GM23338 (cell line): ENCODE measurements around the gene FHOD1. TPM values are rescaled to one million over a fixed set of nuclear protein-coding genes. Genes with fewer than 3 reads are reported as not detected.

ENCODE experiments used
- CREB1 ChIP-seq: fragments of 250-450 bp; sonication (Bioruptor Pico); IDR thresholded peaks from 2 replicates; pipeline ENCODE4 v1.5.0; 2020; ENCODE audit warnings: low read depth, mild to moderate bottlenecking, moderate library complexity
- EZH2 ChIP-seq: fragments of 200-600 bp; sonication (generic); IDR thresholded peaks from one replicate; pipeline ENCODE4 v1.8.0; 2017; ENCODE audit warnings: antibody characterized with exemption, mild to moderate bottlenecking, low read depth; ENCODE audit not compliant: unreplicated experiment
- EZH2phosphoT487 ChIP-seq: fragments of 200-600 bp; sonication (generic); IDR thresholded peaks from one replicate; pipeline ENCODE4 v1.8.1; 2018; ENCODE audit warnings: antibody characterized with exemption; ENCODE audit not compliant: unreplicated experiment
- JUNB ChIP-seq: IDR thresholded peaks from one replicate; pipeline ENCODE4 v1.6.1; 2016; ENCODE audit warnings: antibody characterized with exemption; ENCODE audit not compliant: unreplicated experiment
- NANOG ChIP-seq: IDR thresholded peaks from 2 replicates; pipeline ENCODE4 v1.6.1; 2016; ENCODE audit warnings: antibody characterized with exemption, borderline replicate concordance
- STAT1 ChIP-seq: IDR thresholded peaks from one replicate; pipeline ENCODE4 v1.6.1; 2016; ENCODE audit warnings: antibody characterized with exemption; ENCODE audit not compliant: unreplicated experiment
- ZNF114 ChIP-seq: fragments of 250-450 bp; sonication (Bioruptor Pico); IDR thresholded peaks from 2 replicates; pipeline ENCODE4 v1.5.0; 2020; ENCODE audit warnings: mild to moderate bottlenecking, moderate library complexity
- polyA plus RNA-seq: library from polyadenylated mRNA; unstranded; fragments of >200 nt; fragmentation: Nextera tagmentation; extraction: Ambion mirVana; gene quantifications from 2 replicates; pipeline ENCODE4 v1.2.1, GENCODE V29; 2016
- total RNA-seq: library from RNA; depleted of rRNA; stranded (reverse); fragments of >200 nt; shearing (Covaris generic); gene quantifications from 2 replicates; pipeline ENCODE4 v1.2.3, GENCODE V29; 2014
- TF ChIP-seq, protein P1 (sequence below): fragments of 250-450 bp; sonication (Bioruptor Pico); IDR thresholded peaks from 2 replicates; pipeline ENCODE4 v1.5.0; 2020; ENCODE audit warnings: mild to moderate bottlenecking, moderate library complexity
- TF ChIP-seq, protein P2 (sequence below): IDR thresholded peaks from 2 replicates; pipeline ENCODE4 v1.6.1; 2016; ENCODE audit warnings: antibody characterized with exemption
- TF ChIP-seq, protein P3 (sequence below): IDR thresholded peaks from one replicate; pipeline ENCODE4 v1.6.1; 2018; ENCODE audit warnings: antibody characterized with exemption; ENCODE audit not compliant: unreplicated experiment

Gene FHOD1
- total and polyA plus RNA-seq, 2 experiments from 2014 or later = 26.2 to 52.7 TPM

DNA sequence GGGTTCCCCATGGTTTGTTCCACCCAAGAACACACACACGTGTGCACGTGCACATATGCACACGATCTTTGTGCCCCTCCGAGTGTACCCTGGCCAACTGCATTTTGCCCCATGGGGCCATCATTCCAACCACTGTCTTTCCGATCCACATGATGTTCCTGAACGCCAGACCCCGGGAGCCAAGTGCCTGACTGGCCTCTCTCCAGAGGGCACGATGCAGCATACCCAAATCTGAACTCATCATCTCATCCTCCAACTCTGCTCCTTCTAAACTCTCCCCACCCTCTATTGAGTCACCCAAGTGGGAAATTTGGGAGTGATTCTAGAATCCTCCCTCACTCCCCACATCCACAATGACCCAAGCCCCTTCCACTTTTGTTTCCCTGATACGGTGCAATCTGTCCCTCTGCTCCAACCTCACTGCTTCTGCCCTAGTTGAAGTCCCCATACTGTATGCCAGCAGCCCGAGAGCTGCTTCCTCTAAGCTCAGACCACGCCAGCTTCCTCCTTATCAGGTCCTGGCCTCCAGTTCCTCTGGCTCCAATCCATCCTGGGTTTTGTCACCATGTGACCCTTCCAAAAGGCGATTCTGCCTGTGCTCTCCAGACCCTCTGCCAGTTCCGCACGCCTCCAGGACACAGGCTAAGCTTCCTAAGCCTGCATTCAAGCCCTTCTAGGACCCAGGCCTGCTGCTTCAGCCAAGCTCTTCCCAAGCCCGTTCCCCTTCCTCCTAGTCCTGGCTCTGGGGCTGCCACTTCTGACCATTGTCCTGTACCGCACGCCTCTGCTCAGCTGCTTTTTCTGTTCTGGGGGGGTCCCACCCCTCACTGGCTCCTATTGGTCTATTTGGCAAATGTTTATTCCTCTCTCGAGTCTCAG, 30.4 kb downstream of the FHOD1 start (continued):
- TF ChIP-seq, protein P1, sequence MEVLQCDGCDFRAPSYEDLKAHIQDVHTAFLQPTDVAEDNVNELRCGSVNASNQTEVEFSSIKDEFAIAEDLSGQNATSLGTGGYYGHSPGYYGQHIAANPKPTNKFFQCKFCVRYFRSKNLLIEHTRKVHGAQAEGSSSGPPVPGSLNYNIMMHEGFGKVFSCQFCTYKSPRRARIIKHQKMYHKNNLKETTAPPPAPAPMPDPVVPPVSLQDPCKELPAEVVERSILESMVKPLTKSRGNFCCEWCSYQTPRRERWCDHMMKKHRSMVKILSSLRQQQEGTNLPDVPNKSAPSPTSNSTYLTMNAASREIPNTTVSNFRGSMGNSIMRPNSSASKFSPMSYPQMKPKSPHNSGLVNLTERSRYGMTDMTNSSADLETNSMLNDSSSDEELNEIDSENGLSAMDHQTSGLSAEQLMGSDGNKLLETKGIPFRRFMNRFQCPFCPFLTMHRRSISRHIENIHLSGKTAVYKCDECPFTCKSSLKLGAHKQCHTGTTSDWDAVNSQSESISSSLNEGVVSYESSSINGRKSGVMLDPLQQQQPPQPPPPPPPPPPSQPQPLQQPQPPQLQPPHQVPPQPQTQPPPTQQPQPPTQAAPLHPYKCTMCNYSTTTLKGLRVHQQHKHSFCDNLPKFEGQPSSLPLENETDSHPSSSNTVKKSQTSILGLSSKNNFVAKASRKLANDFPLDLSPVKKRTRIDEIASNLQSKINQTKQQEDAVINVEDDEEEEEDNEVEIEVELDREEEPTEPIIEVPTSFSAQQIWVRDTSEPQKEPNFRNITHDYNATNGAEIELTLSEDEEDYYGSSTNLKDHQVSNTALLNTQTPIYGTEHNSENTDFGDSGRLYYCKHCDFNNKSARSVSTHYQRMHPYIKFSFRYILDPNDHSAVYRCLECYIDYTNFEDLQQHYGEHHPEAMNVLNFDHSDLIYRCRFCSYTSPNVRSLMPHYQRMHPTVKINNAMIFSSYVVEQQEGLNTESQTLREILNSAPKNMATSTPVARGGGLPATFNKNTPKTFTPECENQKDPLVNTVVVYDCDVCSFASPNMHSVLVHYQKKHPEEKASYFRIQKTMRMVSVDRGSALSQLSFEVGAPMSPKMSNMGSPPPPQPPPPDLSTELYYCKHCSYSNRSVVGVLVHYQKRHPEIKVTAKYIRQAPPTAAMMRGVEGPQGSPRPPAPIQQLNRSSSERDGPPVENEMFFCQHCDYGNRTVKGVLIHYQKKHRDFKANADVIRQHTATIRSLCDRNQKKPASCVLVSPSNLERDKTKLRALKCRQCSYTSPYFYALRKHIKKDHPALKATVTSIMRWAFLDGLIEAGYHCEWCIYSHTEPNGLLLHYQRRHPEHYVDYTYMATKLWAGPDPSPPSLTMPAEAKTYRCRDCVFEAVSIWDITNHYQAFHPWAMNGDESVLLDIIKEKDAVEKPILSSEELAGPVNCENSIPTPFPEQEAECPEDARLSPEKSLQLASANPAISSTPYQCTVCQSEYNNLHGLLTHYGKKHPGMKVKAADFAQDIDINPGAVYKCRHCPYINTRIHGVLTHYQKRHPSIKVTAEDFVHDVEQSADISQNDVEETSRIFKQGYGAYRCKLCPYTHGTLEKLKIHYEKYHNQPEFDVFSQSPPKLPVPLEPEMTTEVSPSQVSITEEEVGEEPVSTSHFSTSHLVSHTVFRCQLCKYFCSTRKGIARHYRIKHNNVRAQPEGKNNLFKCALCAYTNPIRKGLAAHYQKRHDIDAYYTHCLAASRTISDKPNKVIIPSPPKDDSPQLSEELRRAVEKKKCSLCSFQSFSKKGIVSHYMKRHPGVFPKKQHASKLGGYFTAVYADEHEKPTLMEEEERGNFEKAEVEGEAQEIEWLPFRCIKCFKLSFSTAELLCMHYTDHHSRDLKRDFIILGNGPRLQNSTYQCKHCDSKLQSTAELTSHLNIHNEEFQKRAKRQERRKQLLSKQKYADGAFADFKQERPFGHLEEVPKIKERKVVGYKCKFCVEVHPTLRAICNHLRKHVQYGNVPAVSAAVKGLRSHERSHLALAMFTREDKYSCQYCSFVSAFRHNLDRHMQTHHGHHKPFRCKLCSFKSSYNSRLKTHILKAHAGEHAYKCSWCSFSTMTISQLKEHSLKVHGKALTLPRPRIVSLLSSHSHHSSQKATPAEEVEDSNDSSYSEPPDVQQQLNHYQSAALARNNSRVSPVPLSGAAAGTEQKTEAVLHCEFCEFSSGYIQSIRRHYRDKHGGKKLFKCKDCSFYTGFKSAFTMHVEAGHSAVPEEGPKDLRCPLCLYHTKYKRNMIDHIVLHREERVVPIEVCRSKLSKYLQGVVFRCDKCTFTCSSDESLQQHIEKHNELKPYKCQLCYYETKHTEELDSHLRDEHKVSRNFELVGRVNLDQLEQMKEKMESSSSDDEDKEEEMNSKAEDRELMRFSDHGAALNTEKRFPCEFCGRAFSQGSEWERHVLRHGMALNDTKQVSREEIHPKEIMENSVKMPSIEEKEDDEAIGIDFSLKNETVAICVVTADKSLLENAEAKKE (CRISPR knock-in tag) = no peak
- TF ChIP-seq ZNF114 (no peak), EZH2phosphoT487 (no peak), JUNB (no peak), STAT1 (no peak), NANOG (no peak), CREB1 (no peak), EZH2 (no peak)
- TF ChIP-seq, protein P2, sequence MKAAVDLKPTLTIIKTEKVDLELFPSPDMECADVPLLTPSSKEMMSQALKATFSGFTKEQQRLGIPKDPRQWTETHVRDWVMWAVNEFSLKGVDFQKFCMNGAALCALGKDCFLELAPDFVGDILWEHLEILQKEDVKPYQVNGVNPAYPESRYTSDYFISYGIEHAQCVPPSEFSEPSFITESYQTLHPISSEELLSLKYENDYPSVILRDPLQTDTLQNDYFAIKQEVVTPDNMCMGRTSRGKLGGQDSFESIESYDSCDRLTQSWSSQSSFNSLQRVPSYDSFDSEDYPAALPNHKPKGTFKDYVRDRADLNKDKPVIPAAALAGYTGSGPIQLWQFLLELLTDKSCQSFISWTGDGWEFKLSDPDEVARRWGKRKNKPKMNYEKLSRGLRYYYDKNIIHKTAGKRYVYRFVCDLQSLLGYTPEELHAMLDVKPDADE = no peak
- TF ChIP-seq, protein P3, sequence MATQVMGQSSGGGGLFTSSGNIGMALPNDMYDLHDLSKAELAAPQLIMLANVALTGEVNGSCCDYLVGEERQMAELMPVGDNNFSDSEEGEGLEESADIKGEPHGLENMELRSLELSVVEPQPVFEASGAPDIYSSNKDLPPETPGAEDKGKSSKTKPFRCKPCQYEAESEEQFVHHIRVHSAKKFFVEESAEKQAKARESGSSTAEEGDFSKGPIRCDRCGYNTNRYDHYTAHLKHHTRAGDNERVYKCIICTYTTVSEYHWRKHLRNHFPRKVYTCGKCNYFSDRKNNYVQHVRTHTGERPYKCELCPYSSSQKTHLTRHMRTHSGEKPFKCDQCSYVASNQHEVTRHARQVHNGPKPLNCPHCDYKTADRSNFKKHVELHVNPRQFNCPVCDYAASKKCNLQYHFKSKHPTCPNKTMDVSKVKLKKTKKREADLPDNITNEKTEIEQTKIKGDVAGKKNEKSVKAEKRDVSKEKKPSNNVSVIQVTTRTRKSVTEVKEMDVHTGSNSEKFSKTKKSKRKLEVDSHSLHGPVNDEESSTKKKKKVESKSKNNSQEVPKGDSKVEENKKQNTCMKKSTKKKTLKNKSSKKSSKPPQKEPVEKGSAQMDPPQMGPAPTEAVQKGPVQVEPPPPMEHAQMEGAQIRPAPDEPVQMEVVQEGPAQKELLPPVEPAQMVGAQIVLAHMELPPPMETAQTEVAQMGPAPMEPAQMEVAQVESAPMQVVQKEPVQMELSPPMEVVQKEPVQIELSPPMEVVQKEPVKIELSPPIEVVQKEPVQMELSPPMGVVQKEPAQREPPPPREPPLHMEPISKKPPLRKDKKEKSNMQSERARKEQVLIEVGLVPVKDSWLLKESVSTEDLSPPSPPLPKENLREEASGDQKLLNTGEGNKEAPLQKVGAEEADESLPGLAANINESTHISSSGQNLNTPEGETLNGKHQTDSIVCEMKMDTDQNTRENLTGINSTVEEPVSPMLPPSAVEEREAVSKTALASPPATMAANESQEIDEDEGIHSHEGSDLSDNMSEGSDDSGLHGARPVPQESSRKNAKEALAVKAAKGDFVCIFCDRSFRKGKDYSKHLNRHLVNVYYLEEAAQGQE = no peak
